K562 (cell line): ENCODE measurements around the gene PTPMT1. TPM values are rescaled to one million over a fixed set of nuclear protein-coding genes. Genes with fewer than 3 reads are reported as not detected.

Source experiments
- CEBPB ChIP-seq: fragments of 450-650 bp; IDR thresholded peaks from 2 replicates; pipeline ENCODE4 v1.6.1; 2016; ENCODE audit warnings: missing genetic modification characterization, missing compliant biosample characterization
- DACH1 ChIP-seq: fragments of 450-650 bp; IDR thresholded peaks from 2 replicates; pipeline ENCODE4 v1.6.1; 2018; ENCODE audit not compliant: partially characterized antibody
- HLTF ChIP-seq: fragments of 450-650 bp; IDR thresholded peaks from 2 replicates; pipeline ENCODE4 v1.6.1; 2016
- ILK ChIP-seq: fragments of 450-650 bp; IDR thresholded peaks from 2 replicates; pipeline ENCODE4 v1.6.1; 2016; ENCODE audit warnings: missing genetic modification characterization, low read depth, mild to moderate bottlenecking, missing compliant biosample characterization, moderate library complexity, borderline replicate concordance
- JUND ChIP-seq, 2 experiments: IDR thresholded peaks; 2 replicates in 1 of 2; 3 replicates in 1 of 2; pipeline ENCODE4 v1.6.1; 2011; ENCODE audit warnings: borderline replicate concordance in 2 of 2, low read depth in 2 of 2, low read length in 2 of 2, improper control_type of control experiment in 1 of 2, missing biosample characterization in 1 of 2, missing genetic modification characterization in 1 of 2, missing genetic modification reagents in 1 of 2
- NFIC ChIP-seq: fragments of 450-650 bp; IDR thresholded peaks from 2 replicates; pipeline ENCODE4 v1.6.1; 2017; ENCODE audit warnings: mild to moderate bottlenecking, inconsistent platforms
- NR2F6 ChIP-seq: fragments of 450-650 bp; formaldehyde crosslinking; IDR thresholded peaks from 2 replicates; pipeline ENCODE4 v1.4.0; 2020; ENCODE audit warnings: mild to moderate bottlenecking
- RNF2 ChIP-seq: sonication (generic); IDR thresholded peaks from 2 replicates; pipeline ENCODE4 v1.6.1; 2016
- SLC30A9 ChIP-seq: fragments of 250-450 bp; sonication (Bioruptor Pico); IDR thresholded peaks from 2 replicates; pipeline ENCODE4 v1.8.0; 2022; ENCODE audit warnings: mild to moderate bottlenecking, moderate library complexity
- TARDBP ChIP-seq: fragments of 450-650 bp; IDR thresholded peaks from 2 replicates; pipeline ENCODE4 v1.6.1; 2016
- TEAD1 ChIP-seq, 2 experiments: fragments of 450-650 bp in 1 of 2; sonication (generic) in 1 of 2; formaldehyde crosslinking; IDR thresholded peaks; 2 replicates each; pipeline versions ENCODE4 v1.4.0 to v1.8.0; 2020 to 2022; ENCODE audit warnings: mild to moderate bottlenecking in 2 of 2, missing genetic modification reagents in 1 of 2
- TFAM ChIP-seq: fragments of 250-450 bp; sonication (Bioruptor Pico); conservative IDR thresholded peaks from 2 replicates; pipeline ENCODE4 v1.5.0; 2021; ENCODE audit warnings: mild to moderate bottlenecking, moderate library complexity
- TRIM28 ChIP-seq: fragments of 450-650 bp; IDR thresholded peaks from 2 replicates; pipeline ENCODE4 v1.6.1; 2017
- XRCC3 ChIP-seq: fragments of 450-650 bp; IDR thresholded peaks from 2 replicates; pipeline ENCODE4 v1.6.1; 2017; ENCODE audit warnings: mild to moderate bottlenecking, moderate library complexity
- ZNF436 ChIP-seq: fragments of 250-450, 450-650 bp; sonication (Bioruptor Pico); formaldehyde crosslinking; IDR thresholded peaks from 2 replicates; pipeline ENCODE4 v1.7.0; 2020; ENCODE audit warnings: mild to moderate bottlenecking
- ZNF444 ChIP-seq: fragments of 250-450 bp; sonication (Bioruptor Pico); IDR thresholded peaks from 2 replicates; pipeline ENCODE4 v1.4.0; 2020; ENCODE audit warnings: mild to moderate bottlenecking, moderate library complexity
- ZNF644 ChIP-seq: fragments of 200-800 bp; sonication (Bioruptor generic); IDR thresholded peaks from 2 replicates; pipeline ENCODE4 v1.6.1; 2016; ENCODE audit warnings: low read depth, missing genetic modification characterization, missing compliant biosample characterization
- polyA plus RNA-seq, 8 experiments: library from polyadenylated mRNA; depleted of rRNA in 4 of 8; stranded (reverse) in 5 of 8; unstranded in 3 of 8; fragments of >200 nt; fragmentation: Nextera tagmentation in 2 of 8; fragmentation: Illumina TruSeq in 1 of 8; extraction: Ambion mirVana in 2 of 8; extraction: Trizol in 1 of 8; gene quantifications; 2 replicates each; pipeline versions ENCODE4 v1.2.1 to v1.2.3, GENCODE V29; 2011 to 2014; ENCODE audit warnings: inconsistent platforms in 1 of 8, missing spikeins in 1 of 8
- total RNA-seq, 7 experiments: library from RNA; depleted of rRNA in 6 of 7; stranded (reverse); fragments of >200 nt in 6 of 7; fragmentation: Illumina TruSeq in 2 of 7; extraction: Trizol in 2 of 7; gene quantifications; 2 replicates each; pipeline versions ENCODE4 v1.2.1 to v1.2.3, GENCODE V29; 2011 to 2021; ENCODE audit warnings: low replicate concordance in 1 of 7
- TF ChIP-seq, protein P1 (sequence below): fragments of 200-800 bp; sonication (Bioruptor generic); IDR thresholded peaks from 2 replicates; pipeline ENCODE4 v1.6.1; 2016; ENCODE audit warnings: missing genetic modification characterization, missing compliant biosample characterization
- TF ChIP-seq, protein P2 (sequence below), 2 experiments: fragments of 450-650 bp in 1 of 2; sonication (generic) in 1 of 2; formaldehyde crosslinking; conservative IDR thresholded peaks; 2 replicates each; pipeline versions ENCODE4 v1.4.0 to v1.8.1; 2020 to 2022; ENCODE audit warnings: mild to moderate bottlenecking in 1 of 2, missing genetic modification reagents in 1 of 2
- TF ChIP-seq, protein P3 (sequence below): sonication (generic); formaldehyde crosslinking; IDR thresholded peaks from 2 replicates; pipeline ENCODE4 v1.8.0; 2022; ENCODE audit warnings: mild to moderate bottlenecking, missing genetic modification reagents
- TF ChIP-seq, protein P4 (sequence below): sonication (generic); formaldehyde crosslinking; IDR thresholded peaks from 2 replicates; pipeline ENCODE4 v1.5.0; 2020; ENCODE audit warnings: missing genetic modification reagents

The PTPMT1 gene
- total and polyA plus RNA-seq, 9 of the 15 experiments (the other 6 are each of a cell fraction or from before 2014, with no cell fraction given): 10.4 to 140 (median 67.2) TPM

DNA sequence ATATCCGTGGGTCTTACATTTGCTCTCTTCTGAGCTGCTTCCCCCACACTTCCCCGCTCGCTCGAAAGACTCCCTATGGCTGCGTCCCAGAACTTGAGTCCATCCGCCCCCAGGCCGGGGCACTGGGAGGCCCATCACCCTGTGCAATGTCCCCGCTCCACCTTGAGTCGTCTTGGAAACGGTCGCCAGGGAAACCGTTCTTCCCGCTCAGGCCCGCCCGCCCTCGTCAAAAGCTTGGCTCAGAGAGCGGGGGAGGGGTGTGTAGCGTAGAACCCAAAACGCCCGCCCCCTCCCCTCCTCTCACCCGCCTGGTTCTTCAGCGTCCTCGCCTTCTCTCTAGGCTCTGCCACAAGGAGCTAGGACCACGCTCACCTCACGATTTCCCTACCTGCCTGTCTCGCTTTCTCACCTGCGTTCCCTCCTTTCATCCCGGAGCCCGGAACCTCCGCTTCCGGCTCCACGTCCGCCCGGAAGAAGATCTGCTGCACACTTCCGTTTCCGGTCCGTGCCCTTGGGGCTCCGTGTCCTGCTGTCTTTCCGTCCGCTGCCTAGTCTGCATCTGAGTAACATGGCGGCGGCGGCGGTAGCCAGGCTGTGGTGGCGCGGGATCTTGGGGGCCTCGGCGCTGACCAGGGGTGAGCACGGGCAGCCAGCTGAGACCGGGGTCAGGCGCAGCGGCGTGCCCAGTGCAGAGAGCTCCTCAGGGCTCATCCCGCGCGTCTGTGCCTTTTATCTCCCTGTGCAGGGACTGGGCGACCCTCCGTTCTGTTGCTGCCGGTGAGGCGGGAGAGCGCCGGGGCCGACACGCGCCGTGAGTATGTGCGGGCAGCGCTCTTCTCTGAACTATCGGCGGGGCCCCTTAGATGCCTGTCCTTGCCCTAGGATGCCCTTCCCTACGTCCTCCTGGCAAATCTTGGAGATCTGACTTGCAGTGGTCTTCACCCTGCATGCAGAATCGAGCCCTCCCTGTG, 13.4 kb downstream of the PTPMT1 start, which contains the start of the genes KBTBD4 and NDUFS3 (continued):
- TF ChIP-seq, protein P1, sequence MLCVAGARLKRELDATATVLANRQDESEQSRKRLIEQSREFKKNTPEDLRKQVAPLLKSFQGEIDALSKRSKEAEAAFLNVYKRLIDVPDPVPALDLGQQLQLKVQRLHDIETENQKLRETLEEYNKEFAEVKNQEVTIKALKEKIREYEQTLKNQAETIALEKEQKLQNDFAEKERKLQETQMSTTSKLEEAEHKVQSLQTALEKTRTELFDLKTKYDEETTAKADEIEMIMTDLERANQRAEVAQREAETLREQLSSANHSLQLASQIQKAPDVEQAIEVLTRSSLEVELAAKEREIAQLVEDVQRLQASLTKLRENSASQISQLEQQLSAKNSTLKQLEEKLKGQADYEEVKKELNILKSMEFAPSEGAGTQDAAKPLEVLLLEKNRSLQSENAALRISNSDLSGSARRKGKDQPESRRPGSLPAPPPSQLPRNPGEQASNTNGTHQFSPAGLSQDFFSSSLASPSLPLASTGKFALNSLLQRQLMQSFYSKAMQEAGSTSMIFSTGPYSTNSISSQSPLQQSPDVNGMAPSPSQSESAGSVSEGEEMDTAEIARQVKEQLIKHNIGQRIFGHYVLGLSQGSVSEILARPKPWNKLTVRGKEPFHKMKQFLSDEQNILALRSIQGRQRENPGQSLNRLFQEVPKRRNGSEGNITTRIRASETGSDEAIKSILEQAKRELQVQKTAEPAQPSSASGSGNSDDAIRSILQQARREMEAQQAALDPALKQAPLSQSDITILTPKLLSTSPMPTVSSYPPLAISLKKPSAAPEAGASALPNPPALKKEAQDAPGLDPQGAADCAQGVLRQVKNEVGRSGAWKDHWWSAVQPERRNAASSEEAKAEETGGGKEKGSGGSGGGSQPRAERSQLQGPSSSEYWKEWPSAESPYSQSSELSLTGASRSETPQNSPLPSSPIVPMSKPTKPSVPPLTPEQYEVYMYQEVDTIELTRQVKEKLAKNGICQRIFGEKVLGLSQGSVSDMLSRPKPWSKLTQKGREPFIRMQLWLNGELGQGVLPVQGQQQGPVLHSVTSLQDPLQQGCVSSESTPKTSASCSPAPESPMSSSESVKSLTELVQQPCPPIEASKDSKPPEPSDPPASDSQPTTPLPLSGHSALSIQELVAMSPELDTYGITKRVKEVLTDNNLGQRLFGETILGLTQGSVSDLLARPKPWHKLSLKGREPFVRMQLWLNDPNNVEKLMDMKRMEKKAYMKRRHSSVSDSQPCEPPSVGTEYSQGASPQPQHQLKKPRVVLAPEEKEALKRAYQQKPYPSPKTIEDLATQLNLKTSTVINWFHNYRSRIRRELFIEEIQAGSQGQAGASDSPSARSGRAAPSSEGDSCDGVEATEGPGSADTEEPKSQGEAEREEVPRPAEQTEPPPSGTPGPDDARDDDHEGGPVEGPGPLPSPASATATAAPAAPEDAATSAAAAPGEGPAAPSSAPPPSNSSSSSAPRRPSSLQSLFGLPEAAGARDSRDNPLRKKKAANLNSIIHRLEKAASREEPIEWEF (CRISPR knock-in tag): no peak
- TF ChIP-seq, protein P2, sequence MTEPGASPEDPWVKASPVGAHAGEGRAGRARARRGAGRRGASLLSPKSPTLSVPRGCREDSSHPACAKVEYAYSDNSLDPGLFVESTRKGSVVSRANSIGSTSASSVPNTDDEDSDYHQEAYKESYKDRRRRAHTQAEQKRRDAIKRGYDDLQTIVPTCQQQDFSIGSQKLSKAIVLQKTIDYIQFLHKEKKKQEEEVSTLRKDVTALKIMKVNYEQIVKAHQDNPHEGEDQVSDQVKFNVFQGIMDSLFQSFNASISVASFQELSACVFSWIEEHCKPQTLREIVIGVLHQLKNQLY (CRISPR knock-in tag; conservative IDR thresholded peaks at IDR 0.05): no peak
- TF ChIP-seq TFAM (no peak), ZNF644 (peak; percentile 58; the same call in 1 of the 2 replicates), RNF2 (peak; percentile 90), JUND (IDR thresholded peaks at IDR 0.05; ENCODE audit: borderline replicate concordance, low read depth, low read length) (peak; percentile 76), JUND (tag; IDR thresholded peaks at IDR 0.05; ENCODE audit: borderline replicate concordance, low read depth, low read length) (peak; percentile 42; the same call in 1 of the 3 replicates), DACH1 (no peak), TEAD1 (CRISPR knock-in tag; IDR thresholded peaks at IDR 0.05) (no peak), SLC30A9 (CRISPR knock-in tag) (no peak), ILK (tag) (no peak), TARDBP (peak; percentile 84; the same call in 1 of the 2 replicates), HLTF (peak; percentile 98), XRCC3 (no peak), TRIM28 (peak; percentile 86), ZNF444 (CRISPR knock-in tag) (no peak; the same call in 1 of the 2 replicates), NR2F6 (CRISPR knock-in tag) (no peak), CEBPB (tag) (no peak), ZNF436 (CRISPR knock-in tag) (no peak), NFIC (peak; percentile 79)
- TF ChIP-seq, protein P3, sequence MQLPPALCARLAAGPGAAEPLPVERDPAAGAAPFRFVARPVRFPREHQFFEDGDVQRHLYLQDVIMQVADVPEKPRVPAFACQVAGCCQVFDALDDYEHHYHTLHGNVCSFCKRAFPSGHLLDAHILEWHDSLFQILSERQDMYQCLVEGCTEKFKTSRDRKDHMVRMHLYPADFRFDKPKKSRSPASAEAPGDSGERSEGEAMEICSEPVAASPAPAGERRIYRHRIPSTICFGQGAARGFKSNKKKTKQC (CRISPR knock-in tag): peak; percentile 84
- TF ChIP-seq, protein P4, sequence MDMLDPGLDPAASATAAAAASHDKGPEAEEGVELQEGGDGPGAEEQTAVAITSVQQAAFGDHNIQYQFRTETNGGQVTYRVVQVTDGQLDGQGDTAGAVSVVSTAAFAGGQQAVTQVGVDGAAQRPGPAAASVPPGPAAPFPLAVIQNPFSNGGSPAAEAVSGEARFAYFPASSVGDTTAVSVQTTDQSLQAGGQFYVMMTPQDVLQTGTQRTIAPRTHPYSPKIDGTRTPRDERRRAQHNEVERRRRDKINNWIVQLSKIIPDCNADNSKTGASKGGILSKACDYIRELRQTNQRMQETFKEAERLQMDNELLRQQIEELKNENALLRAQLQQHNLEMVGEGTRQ (CRISPR knock-in tag): no peak
